Activated CD4-positive, alpha-beta memory T cell treated with anti-CD3 and anti-CD28 coated beads for 36 hours (primary cell): Measurements from ENCODE around the gene CTAG1A. TPM values are rescaled to one million over a fixed set of nuclear protein-coding genes. Genes with fewer than 3 reads are reported as not detected.
"Not testable (repeated sequence)": the region's sequence is repeated elsewhere in the genome, so short reads cannot be mapped to it uniquely, and the experiment has no call there.

Experiments
- CTCF ChIA-PET: fragments of 350-600 bp; sonication (Branson Sonifier 250); formaldehyde crosslinking; loops from one replicate; lab custom pipeline; 2021; ENCODE audit warnings: antibody characterized with exemption, inconsistent platforms; lab: Charles Lee
- POLR2A ChIA-PET: fragments of 350-600 bp; sonication (Branson Sonifier 250); formaldehyde crosslinking; loops from one replicate; lab custom pipeline; 2021; ENCODE audit warnings: antibody characterized with exemption; lab: Charles Lee
- DNase-seq: peaks from one replicate; pipeline ENCODE4 v3.0.0-alpha.2; 2020
- H3K27ac Mint-ChIP-seq: one replicate; pipeline ENCODE4 v1.8.0; 2021; ENCODE audit warnings: mixed read lengths
- H3K27me3 Mint-ChIP-seq: one replicate; pipeline ENCODE4 v1.8.0; 2021; ENCODE audit warnings: mixed read lengths
- H3K36me3 Mint-ChIP-seq: one replicate; pipeline ENCODE4 v1.8.0; 2021; ENCODE audit warnings: mixed read lengths
- H3K4me1 Mint-ChIP-seq: one replicate; pipeline ENCODE4 v1.8.0; 2021; ENCODE audit warnings: low read depth, mixed read lengths
- H3K4me3 Mint-ChIP-seq: one replicate; pipeline ENCODE4 v1.8.0; 2021; ENCODE audit warnings: mild to moderate bottlenecking, mixed read lengths
- H3K9me3 Mint-ChIP-seq: one replicate; pipeline ENCODE4 v1.8.0; 2021; ENCODE audit warnings: mixed read lengths
- intact Hi-C: fragments of 100-400 bp; cut with micrococcal nuclease; formaldehyde crosslinking; loops from one replicate; pipeline ENCODE4 v1.15.1; 2023
- total RNA-seq, 2 experiments: library from RNA; stranded (reverse); gene quantifications; one replicate each; pipeline ENCODE4 v1.2.3, GENCODE V29; 2021

The CTAG1A gene
- not detected for total RNA-seq

DNA sequence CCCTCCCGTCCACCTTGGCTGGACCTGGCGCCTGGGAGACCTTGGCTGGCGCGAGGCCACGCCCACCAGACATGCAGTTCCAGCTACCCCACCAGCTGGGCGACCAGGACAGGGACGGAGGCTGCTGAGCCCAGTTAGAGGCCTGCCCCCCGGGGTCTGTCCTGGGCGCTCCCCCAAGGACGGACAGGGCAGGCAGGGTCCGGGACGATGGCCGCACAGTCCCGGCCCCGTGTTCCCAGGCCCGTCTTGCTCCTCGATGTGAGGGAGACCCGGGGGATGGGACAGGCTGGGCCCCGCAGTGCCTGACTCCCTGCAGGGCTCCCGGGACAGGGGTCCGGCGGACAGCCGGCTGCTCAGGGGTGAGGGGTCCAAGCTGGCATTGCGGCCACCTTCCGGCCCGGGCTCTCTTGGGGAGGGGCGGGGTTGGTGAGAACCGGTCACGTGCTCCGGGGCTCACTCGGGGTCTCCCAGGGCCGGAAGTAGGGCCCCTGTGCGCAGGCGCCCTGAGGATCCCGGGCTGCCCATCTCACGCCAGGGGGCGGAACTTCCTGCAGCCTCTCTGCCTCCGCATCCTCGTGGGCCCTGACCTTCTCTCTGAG, at the start of gene CTAG1A:
Gene CTAG1A, plus strand, starts transcription at position 549 of the 599 bp plus-strand sequence. CDS start 74 bp downstream, outside the sequence.
- POLR2A ChIA-PET, H3K9me3 Mint-ChIP-seq, DNase-seq, intact Hi-C loops, H3K27me3 Mint-ChIP-seq, H3K36me3 Mint-ChIP-seq, H3K4me1 Mint-ChIP-seq, CTCF ChIA-PET, H3K4me3 Mint-ChIP-seq, H3K27ac Mint-ChIP-seq: not testable (repeated sequence)

DNA sequence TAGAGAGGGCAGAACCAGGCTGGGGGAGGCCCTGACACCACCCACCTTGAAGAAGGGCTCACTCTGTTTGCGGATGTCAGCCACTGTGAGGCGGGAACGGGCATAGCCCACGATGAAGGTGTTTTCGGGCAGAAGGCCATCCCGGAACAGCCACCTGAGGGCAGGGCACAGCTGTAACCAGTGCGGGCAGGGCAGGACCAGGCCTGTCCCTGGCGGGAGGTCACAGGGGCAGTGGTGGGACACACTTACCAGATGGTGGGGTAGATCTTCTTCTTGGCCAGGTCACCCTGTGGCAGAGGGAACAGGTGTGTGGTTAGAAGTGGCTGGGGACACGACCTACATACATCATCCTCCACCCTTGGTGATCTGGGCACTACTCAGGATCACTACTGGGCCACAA, 49.0 kb upstream of the CTAG1A start:
- no peak for DNase-seq
- ChIA-PET POLR2A (no interaction called here), CTCF (interaction anchor here (0.7 to 3.0 kb wide), 6 partner anchors 9 to 568 kb away, joined by 3 to 11 read pairs (median 3); partner anchors contain the start of genes IKBKG and SLC10A3)
- Mint-ChIP-seq H3K4me1 (peaks cover 8% of the 10 kb centered on the region), H3K9me3 (no peaks in the 10 kb centered on the region), H3K27me3 (no peaks in the 10 kb centered on the region), H3K4me3 (no peak overlapping the region), H3K36me3 (peaks cover 4% of the 10 kb centered on the region), H3K27ac (no peak overlapping the region)
- intact Hi-C loops = no loop called here

DNA sequence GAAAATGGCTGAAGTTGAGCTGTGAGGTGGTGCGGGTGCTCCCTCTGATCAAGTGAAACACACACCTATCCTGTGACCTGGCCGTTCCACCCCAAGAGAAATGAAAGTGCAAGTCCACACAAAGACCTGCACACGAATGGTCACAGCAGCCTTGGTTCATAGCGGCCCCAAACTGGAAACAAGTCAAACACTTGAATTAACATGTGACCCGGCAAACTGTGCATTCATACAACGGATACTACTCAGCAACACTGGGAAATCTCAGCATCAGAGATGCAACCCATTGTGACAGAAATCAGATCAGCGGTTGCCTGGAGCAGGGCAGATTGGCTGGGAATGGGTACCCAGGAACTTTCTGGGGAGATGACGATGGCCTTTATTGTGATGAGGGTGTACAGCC, 45.9 kb upstream of the CTAG1A start:
- Mint-ChIP-seq H3K27me3 (no peaks in the 10 kb centered on the region), H3K27ac (peak overlapping the region; percentile 6), H3K9me3 (no peaks in the 10 kb centered on the region), H3K4me1 (peaks cover 23% of the 10 kb centered on the region), H3K36me3 (peaks cover 9% of the 10 kb centered on the region), H3K4me3 (no peak overlapping the region)
- ChIA-PET CTCF (interaction anchor here (0.6 kb wide), 1 partner anchor 138 kb away, joined by 3 read pairs; no protein-coding TSS in a partner anchor), POLR2A (no interaction called here)
- DNase-seq = no peak
- intact Hi-C loops = no loop called here

DNA sequence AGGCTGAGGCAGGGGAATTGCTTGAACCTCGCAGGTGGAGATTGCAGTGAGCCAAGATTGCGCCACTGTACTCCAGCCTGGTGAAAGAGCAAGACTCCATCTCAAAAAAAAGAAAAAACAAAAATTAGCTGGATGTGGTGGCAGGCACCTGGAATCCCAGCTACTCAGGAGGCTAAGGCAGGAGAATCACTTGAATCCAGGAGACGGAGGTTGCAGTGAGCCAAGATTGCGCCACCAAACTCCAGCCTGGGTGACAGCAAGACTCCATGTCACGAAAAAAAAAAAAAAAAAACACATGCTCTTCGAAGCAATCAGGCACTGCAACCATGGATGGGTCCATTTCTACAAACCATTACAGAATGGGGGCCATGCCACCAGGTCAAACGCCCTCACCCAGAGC, 44.6 kb upstream of the CTAG1A start:
- DNase-seq, CTCF ChIA-PET, H3K9me3 Mint-ChIP-seq, H3K27ac Mint-ChIP-seq, POLR2A ChIA-PET, H3K4me3 Mint-ChIP-seq, H3K27me3 Mint-ChIP-seq, intact Hi-C loops: not testable (repeated sequence)
- peaks cover 10% of the 10 kb centered on the region for H3K36me3 Mint-ChIP-seq
- peaks cover 29% of the 10 kb centered on the region for H3K4me1 Mint-ChIP-seq

DNA sequence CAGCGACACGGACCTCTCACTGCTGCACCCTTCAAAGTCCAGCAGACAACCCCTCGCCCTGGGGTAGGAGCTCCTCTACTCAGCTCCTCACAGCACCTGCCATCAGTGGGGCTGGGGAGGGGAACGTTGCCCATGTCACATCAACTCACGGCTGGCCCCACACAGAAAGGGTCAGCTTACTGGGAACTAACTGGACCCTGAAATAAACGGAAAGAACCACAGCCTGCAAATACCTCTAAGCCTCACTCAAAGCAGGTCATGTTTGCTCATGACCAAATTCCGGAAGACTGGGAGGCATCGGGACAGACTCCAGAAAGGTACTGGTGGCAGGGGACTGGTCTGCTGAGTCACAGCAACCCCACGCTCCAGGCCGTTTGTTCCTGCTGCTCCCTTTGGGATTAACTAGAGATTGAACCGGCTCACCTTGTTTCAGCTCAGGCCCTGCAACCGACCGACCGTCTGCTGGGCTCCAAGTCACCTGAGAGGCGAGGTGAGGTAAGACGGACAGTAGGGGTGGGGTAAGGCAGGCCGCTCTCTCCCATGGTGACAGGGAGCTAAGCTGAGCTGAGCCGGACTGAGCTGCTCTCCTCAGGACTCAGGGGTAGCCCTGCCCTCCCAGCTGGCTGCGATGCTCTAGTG, 43.9 kb upstream of the CTAG1A start:
- no peak for DNase-seq
- H3K9me3 Mint-ChIP-seq = no peaks in the 10 kb centered on the region
- intact Hi-C loops = no loop called here
- CTCF ChIA-PET = interaction anchor here (1.6 kb wide), 1 partner anchor 50 kb away, joined by 5 read pairs; the partner anchor contains the start of gene SLC10A3
- peaks cover 12% of the 10 kb centered on the region for H3K36me3 Mint-ChIP-seq
- peak overlapping the region; percentile 92 for H3K27ac Mint-ChIP-seq
- POLR2A ChIA-PET = interaction anchor here (0.6 kb wide), 1 partner anchor 30 kb away, joined by 5 read pairs; no protein-coding TSS in a partner anchor
- no peak overlapping the region for H3K4me3 Mint-ChIP-seq
- H3K27me3 Mint-ChIP-seq = no peaks in the 10 kb centered on the region
- peaks cover 35% of the 10 kb centered on the region for H3K4me1 Mint-ChIP-seq

DNA sequence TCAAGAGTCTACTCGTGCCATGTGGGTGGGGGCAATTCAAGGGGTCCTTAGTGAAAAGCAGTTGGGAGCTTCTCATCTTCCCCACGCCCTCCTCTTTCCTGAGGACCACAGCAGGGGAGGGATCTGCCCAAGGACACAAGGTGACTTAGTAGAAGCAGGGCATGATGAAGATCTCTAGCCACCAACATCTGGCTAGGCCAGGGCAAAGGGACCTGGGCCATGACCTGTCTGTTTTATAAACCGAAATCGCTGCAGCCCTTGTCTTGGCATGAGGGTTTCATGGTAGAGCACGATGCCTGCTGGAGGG, 43.4 kb upstream of the CTAG1A start:
- Mint-ChIP-seq H3K4me1 (peaks cover 38% of the 10 kb centered on the region), H3K4me3 (no peak overlapping the region), H3K9me3 (no peaks in the 10 kb centered on the region), H3K27me3 (no peaks in the 10 kb centered on the region), H3K27ac (peak overlapping the region; percentile 92), H3K36me3 (peaks cover 14% of the 10 kb centered on the region)
- ChIA-PET POLR2A (interaction anchor here (0.6 kb wide), 1 partner anchor 31 kb away, joined by 5 read pairs; no protein-coding TSS in a partner anchor), CTCF (interaction anchor here (1.6 kb wide), 1 partner anchor 51 kb away, joined by 5 read pairs; the partner anchor contains the start of gene SLC10A3)
- intact Hi-C loops = no loop called here
- no peak for DNase-seq

DNA sequence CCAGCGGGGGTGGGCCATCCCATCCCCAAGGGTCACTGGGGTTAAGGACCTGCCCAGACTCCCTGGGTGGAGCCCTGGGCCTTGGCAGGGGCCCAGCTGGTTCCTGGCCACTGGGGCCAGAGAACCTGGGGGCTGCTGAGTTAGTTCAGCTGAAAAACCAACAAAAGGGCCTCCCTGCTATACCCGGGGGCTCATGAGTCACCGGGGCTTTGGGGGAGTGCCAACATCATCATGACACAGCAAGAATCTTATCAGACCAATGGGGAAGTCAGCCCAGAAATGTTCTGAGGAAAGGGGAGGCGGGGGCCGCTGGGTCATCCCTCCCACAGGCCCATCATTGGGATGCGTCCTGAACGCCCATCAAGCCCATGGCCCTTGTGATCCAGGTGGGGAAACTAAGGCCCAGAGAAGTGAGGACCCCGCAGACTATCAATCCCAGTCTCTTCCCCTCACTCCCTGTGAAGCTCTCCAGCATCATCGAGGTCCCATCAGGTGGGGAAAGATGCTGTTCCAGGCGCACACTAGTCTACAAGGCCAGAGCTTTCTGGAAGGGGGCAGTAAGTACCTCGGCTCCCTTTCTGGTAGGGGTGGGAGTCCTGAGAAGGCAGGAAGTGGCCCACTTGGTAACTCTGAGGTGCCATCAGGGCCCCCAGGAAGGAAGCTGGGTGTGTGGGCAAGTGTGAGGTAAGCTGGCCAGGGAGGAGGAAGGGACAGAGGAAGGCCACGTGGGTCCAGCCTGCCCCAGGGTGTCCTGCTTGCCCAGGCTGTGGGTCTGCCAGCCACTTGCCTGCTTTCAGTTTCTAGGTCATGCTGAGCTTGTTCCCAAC, 42.8 kb upstream of the CTAG1A start:
- DNase-seq = peak; percentile 66
- ChIA-PET CTCF (interaction anchor here (1.6 to 1.7 kb wide), 2 partner anchors 14 to 51 kb away, joined by 5 to 8 read pairs; partner anchors contain the start of gene SLC10A3), POLR2A (interaction anchor here (0.6 to 1.0 kb wide), 3 partner anchors 8 to 144 kb away, joined by 3 to 5 read pairs (median 3); partner anchors contain the start of gene RPL10)
- Mint-ChIP-seq H3K27me3 (no peaks in the 10 kb centered on the region), H3K9me3 (no peaks in the 10 kb centered on the region), H3K4me1 (peaks cover 38% of the 10 kb centered on the region), H3K27ac (peak overlapping the region; percentile 92), H3K4me3 (peak overlapping the region; percentile 71), H3K36me3 (peaks cover 14% of the 10 kb centered on the region)
- intact Hi-C loops = no loop called here

DNA sequence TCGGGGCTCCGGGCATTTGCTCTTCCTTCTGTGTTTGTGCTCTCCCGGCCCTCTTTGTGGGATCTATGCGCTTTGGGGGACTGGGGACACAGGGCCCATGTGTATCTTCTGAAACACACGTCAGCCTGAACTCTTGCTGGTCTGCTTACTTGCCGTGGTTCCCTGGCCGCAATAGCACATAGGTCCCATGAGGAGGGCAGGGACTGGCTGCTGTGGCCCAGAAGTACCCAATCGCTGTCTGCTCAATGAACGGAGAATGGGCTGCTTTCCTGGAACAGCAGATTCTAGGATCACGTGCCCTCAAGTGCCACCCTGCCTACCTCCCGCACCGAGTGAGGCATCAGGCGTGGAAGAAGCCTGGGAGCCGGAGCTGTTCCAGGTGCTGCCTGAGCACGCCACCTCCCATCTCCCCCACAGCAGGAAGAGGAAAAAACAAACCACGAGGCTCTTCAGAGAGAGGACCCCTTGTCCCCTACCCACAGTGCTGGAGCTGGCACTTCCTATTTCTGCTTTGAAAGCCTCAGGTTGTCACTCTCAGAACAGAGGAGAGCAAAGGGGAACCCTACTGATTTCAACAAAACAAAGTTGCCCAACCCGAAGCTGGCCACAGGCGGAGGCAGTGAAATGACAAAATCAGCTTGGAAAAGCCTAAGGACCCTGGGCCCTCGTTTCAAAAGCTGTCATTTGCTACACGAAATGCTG, 42.1 kb upstream of the CTAG1A start:
- DNase-seq = peak; percentile 37
- intact Hi-C loops = no loop called here
- ChIA-PET POLR2A (interaction anchor here (0.6 to 1.0 kb wide), 2 partner anchors 7 to 144 kb away, joined by 3 read pairs; partner anchors contain the start of gene RPL10), CTCF (interaction anchor here (1.7 kb wide), 1 partner anchor 15 kb away, joined by 8 read pairs; no protein-coding TSS in a partner anchor)
- no peaks in the 10 kb centered on the region for H3K9me3 Mint-ChIP-seq
- peaks cover 14% of the 10 kb centered on the region for H3K36me3 Mint-ChIP-seq
- H3K4me1 Mint-ChIP-seq = peaks cover 38% of the 10 kb centered on the region
- peak overlapping the region; percentile 92 for H3K27ac Mint-ChIP-seq
- H3K4me3 Mint-ChIP-seq = peak overlapping the region; percentile 71
- no peaks in the 10 kb centered on the region for H3K27me3 Mint-ChIP-seq

DNA sequence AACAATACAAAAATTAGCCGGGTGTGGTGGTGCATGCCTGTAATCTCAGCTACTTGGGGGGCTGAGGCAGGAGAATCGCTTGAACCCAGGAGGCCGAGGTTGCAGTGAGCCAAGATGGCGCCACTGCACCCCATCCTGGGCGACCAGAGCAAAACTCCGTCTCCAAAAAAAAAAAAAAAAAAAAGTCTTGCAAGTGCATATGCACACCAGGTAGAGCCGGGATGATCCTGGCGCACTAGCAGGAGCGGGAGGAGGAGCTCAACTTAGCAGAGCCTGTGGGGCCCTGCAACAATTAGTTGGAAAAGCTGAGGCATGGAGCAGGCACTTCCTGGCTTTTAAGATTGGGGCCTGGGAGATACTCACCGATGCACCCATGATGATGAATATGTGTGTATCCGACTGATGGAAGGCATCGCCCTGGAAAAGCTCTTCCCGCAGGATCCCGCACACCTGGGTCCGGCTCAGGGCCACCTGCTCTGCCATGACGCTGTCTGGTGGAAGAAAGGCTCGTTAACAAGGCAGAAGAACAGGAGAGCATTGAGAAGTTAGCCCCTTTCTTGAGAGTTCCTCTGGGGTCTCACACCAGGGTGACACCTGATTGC, 39.2 kb upstream of the CTAG1A start:
- Mint-ChIP-seq H3K9me3 (no peaks in the 10 kb centered on the region), H3K27me3 (no peaks in the 10 kb centered on the region), H3K27ac (no peak overlapping the region), H3K36me3 (peaks cover 17% of the 10 kb centered on the region), H3K4me1 (peaks cover 47% of the 10 kb centered on the region), H3K4me3 (peak overlapping the region; percentile 68)
- intact Hi-C loops = no loop called here
- ChIA-PET POLR2A (interaction anchor here (0.6 kb wide), 1 partner anchor 787 kb away, joined by 3 read pairs; no protein-coding TSS in a partner anchor), CTCF (no interaction called here)
- no peak for DNase-seq

DNA sequence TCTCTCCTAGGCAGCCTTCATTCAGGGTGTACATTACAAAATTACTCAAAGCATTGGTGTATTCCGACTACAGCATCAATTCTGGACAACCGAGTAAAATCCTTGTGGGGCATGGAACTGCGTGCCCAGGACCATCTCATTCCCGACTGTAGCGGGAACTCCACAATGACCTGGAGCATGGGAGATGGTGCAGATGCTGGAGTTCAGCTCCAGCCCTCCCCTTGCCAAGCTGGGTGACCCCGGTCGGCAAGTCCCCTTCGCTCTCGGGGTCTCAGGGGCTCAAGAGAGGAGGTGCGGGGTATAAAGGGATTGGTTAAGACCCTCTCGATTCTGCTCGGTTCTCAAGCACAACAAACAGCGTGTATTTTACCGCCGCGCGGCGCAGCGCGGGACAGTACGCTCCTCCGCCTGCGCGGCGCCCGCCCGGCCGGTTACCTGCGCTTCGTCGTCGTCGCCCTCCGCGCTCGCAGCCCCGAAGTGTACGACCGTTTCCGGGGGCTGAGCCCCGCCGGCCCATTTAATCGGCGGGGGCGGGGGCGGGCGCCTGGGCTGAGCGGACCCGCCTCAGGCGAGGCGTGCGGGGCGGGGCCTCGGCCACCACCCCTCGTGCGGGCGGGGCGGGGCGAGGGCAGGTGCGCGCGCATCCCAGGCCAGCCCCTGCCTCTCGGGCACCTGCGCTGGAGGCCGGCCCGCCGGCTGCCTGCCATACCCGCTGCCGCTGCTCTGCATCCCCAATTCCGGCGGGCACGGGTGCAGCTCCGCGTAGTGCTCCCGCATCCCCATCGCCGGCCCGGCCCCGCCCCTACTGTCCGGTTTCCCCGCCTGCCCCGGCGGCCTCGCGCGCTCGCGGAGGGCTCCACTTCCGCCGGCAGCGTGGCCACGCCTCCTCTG, 38.3 kb upstream of the CTAG1A start, which contains the start of gene G6PD:
Gene G6PD, minus strand, starts transcription at position 493 of the 891 bp plus-strand sequence. CDS start 691 bp downstream, outside the sequence.
- Mint-ChIP-seq H3K27me3 (no peaks in the 10 kb centered on the region), H3K9me3 (no peaks in the 10 kb centered on the region), H3K36me3 (peaks cover 17% of the 10 kb centered on the region), H3K4me1 (peaks cover 48% of the 10 kb centered on the region), H3K27ac (peak within 1 kb of the TSS; percentile 93), H3K4me3 (peak within 1 kb of the TSS; percentile 86)
- ChIA-PET CTCF (interaction anchor here (0.8 to 1.4 kb wide), 2 partner anchors 11 to 173 kb away, joined by 3 read pairs; no protein-coding TSS in a partner anchor), POLR2A (interaction anchor here (0.6 kb wide), 1 partner anchor 788 kb away, joined by 3 read pairs; no protein-coding TSS in a partner anchor)
- intact Hi-C loops = no loop called here
- DNase-seq = peak; percentile 84
